ENCODE data around the gene CRB2.

CRB2 gene

GRCh38 chr9:123362856-123363255 lies 6.9 kb downstream of the CRB2 start:
- Histone ChIP-seq H2BK120ac (ENCODE audit: low read depth, low read length) (no peak overlapping the region), H4K8ac (ENCODE audit: low read depth, low read length) (no peak overlapping the region), H2AK5ac (ENCODE audit: low read depth, low read length) (peak overlapping the region; percentile 97), H3K79me1 (ENCODE audit: low read depth, low read length) (peaks cover 25% of the 10 kb centered on the region), H3K18ac (ENCODE audit: low read length) (peak overlapping the region; percentile 60), H3K4ac (ENCODE audit: low read length) (no peak overlapping the region), H3K36me3 (replicated peaks in 1 of 2; ENCODE audit: control insufficient read depth in 2 of 2, insufficient read depth in 2 of 2, low read length in 2 of 2) (peaks cover 26 to 65% of the 10 kb centered on the region in 2 donors), H2BK5ac (ENCODE audit: low read length) (peak overlapping the region; percentile 92), H3K9ac (ENCODE audit: low read depth, low read length, poor library complexity) (peak overlapping the region; percentile 24), H4K91ac (ENCODE audit: low read depth, low read length, poor library complexity) (no peak overlapping the region), H3K27me3 (ENCODE audit: control insufficient read depth in 3 of 3, insufficient read depth in 3 of 3, low read depth in 1 of 3, low read length in 3 of 3) (no peaks in the 10 kb centered on the region), H3K4me1 (ENCODE audit: control insufficient read depth in 2 of 2, insufficient read depth in 1 of 2, low read depth in 1 of 2, low read length in 2 of 2) (peaks cover 57% of the 10 kb centered on the region in 2 donors), H2BK15ac (ENCODE audit: low read length) (peak overlapping the region; percentile 82), H3K9me3 (replicated peaks in 1 of 2; ENCODE audit: control insufficient read depth in 2 of 2, insufficient read depth in 1 of 2, low read depth in 1 of 2, low read length in 2 of 2) (no peaks in the 10 kb centered on the region), H3K14ac (ENCODE audit: low read length) (peak overlapping the region; percentile 49), H3K23ac (ENCODE audit: low read depth, low read length, poor library complexity) (peak overlapping the region; percentile 59), H3K4me2 (ENCODE audit: insufficient read depth, low read length, poor library complexity, severe bottlenecking) (no peak overlapping the region), H3K27ac (replicated peaks; ENCODE audit: low read length) (no peak overlapping the region), H2AFZ (ENCODE audit: low read length) (no peak overlapping the region), H3K4me3 (ENCODE audit: low read length in 2 of 2) (no peak overlapping the region), H2BK12ac (ENCODE audit: low read length) (no peak overlapping the region)
- DNase-seq (ENCODE audit: low spot score): no peak
- no CpG with 5 or more reads among the region's 23 CpGs for WGBS, 2 donors (ENCODE audit: extremely low coverage in 2 of 2, insufficient read length in 2 of 2, insufficient replicate concordance in 1 of 2)

- no peak overlapping the region for H2AFZ ChIP-seq (ENCODE audit: low read length)
- H3K27ac ChIP-seq (replicated peaks; ENCODE audit: low read length): peak overlapping the region; percentile 29
- no peak overlapping the region for H3K9ac ChIP-seq (ENCODE audit: low read depth, low read length, poor library complexity)
- H4K91ac ChIP-seq (ENCODE audit: low read depth, low read length, poor library complexity): no peak overlapping the region
- peaks cover 47 to 48% of the 10 kb centered on the region in 2 donors for H3K4me1 ChIP-seq (ENCODE audit: control insufficient read depth in 2 of 2, insufficient read depth in 1 of 2, low read depth in 1 of 2, low read length in 2 of 2)
- WGBS, 2 donors (ENCODE audit: extremely low coverage in 2 of 2, insufficient read length in 2 of 2, insufficient replicate concordance in 1 of 2): no CpG with 5 or more reads among the region's 11 CpGs
- H3K36me3 ChIP-seq (replicated peaks in 1 of 2; ENCODE audit: control insufficient read depth in 2 of 2, insufficient read depth in 2 of 2, low read length in 2 of 2): peaks cover 33 to 80% of the 10 kb centered on the region in 2 donors
- peak overlapping the region; percentile 95 for H2BK12ac ChIP-seq (ENCODE audit: low read length)
- peak overlapping the region; percentile 40 for H2BK5ac ChIP-seq (ENCODE audit: low read length)
- no peak overlapping the region for H2AK5ac ChIP-seq (ENCODE audit: low read depth, low read length)
- peak overlapping the region; percentile 38 for H3K23ac ChIP-seq (ENCODE audit: low read depth, low read length, poor library complexity)
- no peak overlapping the region for H3K14ac ChIP-seq (ENCODE audit: low read length)
- no peaks in the 10 kb centered on the region for H3K9me3 ChIP-seq (replicated peaks in 1 of 2; ENCODE audit: control insufficient read depth in 2 of 2, insufficient read depth in 1 of 2, low read depth in 1 of 2, low read length in 2 of 2)
- H3K18ac ChIP-seq (ENCODE audit: low read length): peak overlapping the region; percentile 63
- H3K4me2 ChIP-seq (ENCODE audit: insufficient read depth, low read length, poor library complexity, severe bottlenecking): no peak overlapping the region
- no peak overlapping the region for H2BK15ac ChIP-seq (ENCODE audit: low read length)
- no peak overlapping the region for H2BK120ac ChIP-seq (ENCODE audit: low read depth, low read length)
- no peak for DNase-seq (ENCODE audit: low spot score)
- H3K4me3 ChIP-seq (ENCODE audit: low read length in 2 of 2): no peak overlapping the region
- no peaks in the 10 kb centered on the region for H3K27me3 ChIP-seq (ENCODE audit: control insufficient read depth in 3 of 3, insufficient read depth in 3 of 3, low read depth in 1 of 3, low read length in 3 of 3)
- H3K79me1 ChIP-seq (ENCODE audit: low read depth, low read length): peaks cover 33% of the 10 kb centered on the region
- H3K4ac ChIP-seq (ENCODE audit: low read length): no peak overlapping the region
- no peak overlapping the region for H4K8ac ChIP-seq (ENCODE audit: low read depth, low read length)
These were observed 8.3 kb downstream of the CRB2 start for GRCh38 chr9:123364241-123364824.

GRCh38 chr9:123365287-123365880 lies 9.4 kb downstream of the CRB2 start:
- WGBS, 2 donors (ENCODE audit: extremely low coverage in 2 of 2, insufficient read length in 2 of 2, insufficient replicate concordance in 1 of 2): no CpG with 5 or more reads among the region's 12 CpGs
- H4K91ac ChIP-seq (ENCODE audit: low read depth, low read length, poor library complexity): peak overlapping the region; percentile 99
- H3K36me3 ChIP-seq (replicated peaks in 1 of 2; ENCODE audit: control insufficient read depth in 2 of 2, insufficient read depth in 2 of 2, low read length in 2 of 2): peaks cover 42 to 90% of the 10 kb centered on the region in 2 donors
- peaks cover 38 to 41% of the 10 kb centered on the region in 2 donors for H3K4me1 ChIP-seq (ENCODE audit: control insufficient read depth in 2 of 2, insufficient read depth in 1 of 2, low read depth in 1 of 2, low read length in 2 of 2)
- DNase-seq (ENCODE audit: low spot score): no peak
- no peak overlapping the region for H3K4ac ChIP-seq (ENCODE audit: low read length)
- H2BK5ac ChIP-seq (ENCODE audit: low read length): peak overlapping the region; percentile 68
- no peak overlapping the region for H3K14ac ChIP-seq (ENCODE audit: low read length)
- H2BK12ac ChIP-seq (ENCODE audit: low read length): peak overlapping the region; percentile 97
- no peaks in the 10 kb centered on the region for H3K9me3 ChIP-seq (replicated peaks in 1 of 2; ENCODE audit: control insufficient read depth in 2 of 2, insufficient read depth in 1 of 2, low read depth in 1 of 2, low read length in 2 of 2)
- H3K27me3 ChIP-seq (ENCODE audit: control insufficient read depth in 3 of 3, insufficient read depth in 3 of 3, low read depth in 1 of 3, low read length in 3 of 3): no peaks in the 10 kb centered on the region
- H3K18ac ChIP-seq (ENCODE audit: low read length): peak overlapping the region; percentile 59
- no peak overlapping the region for H2AFZ ChIP-seq (ENCODE audit: low read length)
- H2BK15ac ChIP-seq (ENCODE audit: low read length): no peak overlapping the region
- peaks cover 32% of the 10 kb centered on the region for H3K79me1 ChIP-seq (ENCODE audit: low read depth, low read length)
- no peak overlapping the region for H2BK120ac ChIP-seq (ENCODE audit: low read depth, low read length)
- peak overlapping the region; percentile 79 for H3K9ac ChIP-seq (ENCODE audit: low read depth, low read length, poor library complexity)
- no peak overlapping the region for H3K4me3 ChIP-seq (ENCODE audit: low read length in 2 of 2)
- H2AK5ac ChIP-seq (ENCODE audit: low read depth, low read length): peak overlapping the region; percentile 19
- H3K23ac ChIP-seq (ENCODE audit: low read depth, low read length, poor library complexity): peak overlapping the region; percentile 46
- no peak overlapping the region for H3K4me2 ChIP-seq (ENCODE audit: insufficient read depth, low read length, poor library complexity, severe bottlenecking)
- no peak overlapping the region for H3K27ac ChIP-seq (replicated peaks; ENCODE audit: low read length)
- H4K8ac ChIP-seq (ENCODE audit: low read depth, low read length): no peak overlapping the region

GRCh38 chr9:123365881-123366528 lies 10.0 kb downstream of the CRB2 start:
- no peak for DNase-seq (ENCODE audit: low spot score)

More at GRCh38 chr9:123365881-123366528, 10.0 kb downstream of the CRB2 start:
- peak overlapping the region; percentile 75 for H3K14ac ChIP-seq (ENCODE audit: low read length)
- peaks cover 32% of the 10 kb centered on the region for H3K79me1 ChIP-seq (ENCODE audit: low read depth, low read length)
- peak overlapping the region; percentile 46 for H3K23ac ChIP-seq (ENCODE audit: low read depth, low read length, poor library complexity)
- H3K9ac ChIP-seq (ENCODE audit: low read depth, low read length, poor library complexity): peak overlapping the region; percentile 79
- H2BK12ac ChIP-seq (ENCODE audit: low read length): peak overlapping the region; percentile 97
- H2AFZ ChIP-seq (ENCODE audit: low read length): no peak overlapping the region
- H3K36me3 ChIP-seq (replicated peaks in 1 of 2; ENCODE audit: control insufficient read depth in 2 of 2, insufficient read depth in 2 of 2, low read length in 2 of 2): peaks cover 48 to 92% of the 10 kb centered on the region in 2 donors
- H3K4ac ChIP-seq (ENCODE audit: low read length): no peak overlapping the region
- H2BK15ac ChIP-seq (ENCODE audit: low read length): no peak overlapping the region
- no peak overlapping the region for H3K27ac ChIP-seq (replicated peaks; ENCODE audit: low read length)
- no peaks in the 10 kb centered on the region for H3K9me3 ChIP-seq (replicated peaks in 1 of 2; ENCODE audit: control insufficient read depth in 2 of 2, insufficient read depth in 1 of 2, low read depth in 1 of 2, low read length in 2 of 2)
- peak overlapping the region; percentile 68 for H2BK5ac ChIP-seq (ENCODE audit: low read length)
- H3K4me3 ChIP-seq (ENCODE audit: low read length in 2 of 2): no peak overlapping the region
- no peaks in the 10 kb centered on the region for H3K27me3 ChIP-seq (ENCODE audit: control insufficient read depth in 3 of 3, insufficient read depth in 3 of 3, low read depth in 1 of 3, low read length in 3 of 3)
- peaks cover 32 to 36% of the 10 kb centered on the region in 2 donors for H3K4me1 ChIP-seq (ENCODE audit: control insufficient read depth in 2 of 2, insufficient read depth in 1 of 2, low read depth in 1 of 2, low read length in 2 of 2)
- H4K91ac ChIP-seq (ENCODE audit: low read depth, low read length, poor library complexity): peak overlapping the region; percentile 99
- peak overlapping the region; percentile 27 for H4K8ac ChIP-seq (ENCODE audit: low read depth, low read length)
- WGBS, 2 donors (ENCODE audit: extremely low coverage in 2 of 2, insufficient read length in 2 of 2, insufficient replicate concordance in 1 of 2): no CpG with 5 or more reads among the region's 67 CpGs
- no peak overlapping the region for H3K4me2 ChIP-seq (ENCODE audit: insufficient read depth, low read length, poor library complexity, severe bottlenecking)
- peak overlapping the region; percentile 59 for H3K18ac ChIP-seq (ENCODE audit: low read length)
- H2AK5ac ChIP-seq (ENCODE audit: low read depth, low read length): peak overlapping the region; percentile 57
- no peak overlapping the region for H2BK120ac ChIP-seq (ENCODE audit: low read depth, low read length)

All from neuronal stem cell (in vitro differentiated cells).